T-helper 1 cell treated with Interleukin-12 subunit alpha and Interleukin-12 subunit beta and Interleukin-4 antibody, amounts not matched to agents 30 ng/mL and 1 ng/mL, for 36 hours (primary cell): ENCODE results near the gene SLC35G3. TPM values are rescaled to one million over a fixed set of nuclear protein-coding genes. Genes with fewer than 3 reads are reported as not detected.
"Not testable (repeated sequence)": the region's sequence is repeated elsewhere in the genome, so short reads cannot be mapped to it uniquely, and the experiment has no call there.

Experiments used
- intact Hi-C: fragments of 100-400 bp; cut with micrococcal nuclease; formaldehyde crosslinking; loops from one replicate; pipeline ENCODE4 v1.15.1; 2024
- total RNA-seq: library from RNA; stranded (reverse); gene quantifications from 2 replicates; pipeline ENCODE4 v1.2.3, GENCODE V29; 2022

Gene SLC35G3
- total RNA-seq, 1 donor from 2014 or later: not detected

DNA sequence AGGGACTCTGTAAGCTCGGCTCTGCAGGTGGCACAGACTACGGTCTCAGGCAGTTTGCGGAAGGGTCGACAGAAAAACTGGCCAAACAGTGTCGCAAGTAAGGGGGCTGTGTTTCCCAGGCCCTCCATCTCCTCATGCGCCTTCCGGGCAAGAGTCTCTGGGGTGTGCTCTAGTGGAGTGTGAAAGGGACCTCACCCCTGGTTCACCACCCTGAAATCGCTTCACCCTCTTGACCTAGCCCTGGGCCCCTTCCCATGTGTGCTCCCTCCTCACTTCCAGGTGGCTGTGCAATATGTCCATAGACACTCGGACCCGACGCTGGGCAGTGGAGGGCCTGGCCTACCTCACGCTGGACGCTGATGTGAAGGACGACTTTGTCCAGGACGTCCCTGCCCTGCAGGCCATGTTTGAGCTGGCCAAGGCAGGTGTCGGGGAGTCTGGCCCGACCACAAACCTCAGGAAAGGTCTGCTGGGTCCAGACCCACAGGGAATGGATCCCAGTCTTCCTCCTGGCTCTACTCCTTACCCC, 24.3 kb downstream of the SLC35G3 start:
- intact Hi-C loops: loop anchor here (2.0 to 10.0 kb wide), 3 partner anchors 45 to 203 kb away; partner anchors contain the start of gene SLFN11

DNA sequence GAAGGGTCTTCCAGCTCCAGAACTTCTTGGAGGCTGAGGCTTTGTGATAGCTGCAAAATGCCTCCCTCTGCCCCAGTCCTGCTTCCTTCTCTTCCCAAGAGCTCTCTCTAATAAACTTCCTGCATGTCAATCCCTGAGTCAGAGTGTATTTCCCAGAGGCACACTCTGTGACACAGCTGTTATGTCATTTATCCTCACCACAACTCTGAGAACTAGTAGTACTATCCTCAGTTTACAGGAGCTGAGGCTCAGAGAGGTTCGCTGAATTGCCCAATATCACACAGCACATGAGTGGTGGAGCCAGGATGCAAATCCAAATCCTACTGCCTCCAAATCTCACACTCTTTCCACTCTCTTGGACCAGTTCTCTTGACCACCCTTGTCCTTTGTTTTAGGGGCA, 26.5 kb downstream of the SLC35G3 start:
- intact Hi-C loops: no loop called here

GRCh38 chr17:35167046-35167445, 27.1 kb downstream of the SLC35G3 start:
- intact Hi-C loops: no loop called here

DNA sequence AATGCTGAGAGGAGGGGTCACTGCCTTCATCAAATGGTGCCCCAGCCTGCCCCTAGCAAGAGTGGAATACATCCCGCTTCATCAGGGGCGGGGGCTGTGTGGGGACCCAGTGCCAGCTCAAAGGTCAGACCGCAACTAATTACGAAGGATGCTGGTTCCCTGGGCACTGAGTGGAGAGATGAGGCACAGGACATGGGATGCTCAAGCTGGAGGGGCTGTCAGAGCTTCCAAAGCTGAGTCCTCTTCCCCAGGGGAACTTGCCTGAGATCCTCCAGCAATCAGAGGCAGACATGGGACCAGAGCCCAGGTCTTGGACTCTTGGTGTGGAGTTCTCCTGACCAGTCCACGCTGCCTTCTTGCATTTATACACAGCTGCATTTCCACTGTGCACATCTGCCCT, 27.7 kb downstream of the SLC35G3 start:
- intact Hi-C loops: no loop called here

DNA sequence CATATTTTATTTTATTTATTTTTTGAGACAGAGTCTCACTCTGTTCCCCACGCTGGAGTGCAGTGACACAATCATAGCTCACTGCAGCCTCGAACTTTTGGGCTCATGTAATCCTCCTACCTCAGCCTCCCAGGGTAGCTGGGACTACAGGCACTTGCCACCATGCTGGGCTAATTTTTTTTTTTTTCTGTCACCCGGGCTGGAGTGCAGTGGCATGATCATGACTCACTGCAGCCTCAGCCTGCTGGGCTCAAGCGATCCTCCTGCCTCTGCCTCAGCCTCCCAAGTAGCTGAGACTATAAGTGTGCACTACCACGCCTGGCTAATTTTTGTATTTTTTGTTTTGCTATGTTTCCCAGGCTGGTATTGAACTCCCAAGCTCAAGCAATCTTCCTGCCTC, 29.5 kb downstream of the SLC35G3 start:
- intact Hi-C loops: loop anchor here (5.0 kb wide), 1 partner anchor 643 kb away; the partner anchor contains the start of gene TAF15

DNA sequence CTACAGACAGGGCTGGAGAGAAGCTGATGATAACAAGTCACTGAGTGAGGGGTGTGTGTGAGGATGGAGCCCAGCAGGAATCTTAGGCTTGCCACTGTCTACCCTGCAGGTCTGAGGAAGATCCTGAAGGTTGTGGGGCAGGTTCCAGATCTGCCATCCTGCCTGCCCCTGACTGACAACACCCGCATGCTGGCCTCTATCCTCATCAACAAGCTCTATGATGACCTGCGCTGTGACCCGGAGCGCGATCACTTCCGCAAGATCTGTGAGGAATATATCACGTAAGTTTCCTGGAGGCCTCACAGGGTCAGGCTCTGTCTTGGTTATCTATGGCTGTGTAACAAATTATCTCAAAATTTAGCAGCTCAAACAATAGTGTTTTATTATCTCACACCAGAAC, 30.3 kb downstream of the SLC35G3 start:
- intact Hi-C loops: loop anchor here (5.0 kb wide), 1 partner anchor 643 kb away; the partner anchor contains the start of gene TAF15

DNA sequence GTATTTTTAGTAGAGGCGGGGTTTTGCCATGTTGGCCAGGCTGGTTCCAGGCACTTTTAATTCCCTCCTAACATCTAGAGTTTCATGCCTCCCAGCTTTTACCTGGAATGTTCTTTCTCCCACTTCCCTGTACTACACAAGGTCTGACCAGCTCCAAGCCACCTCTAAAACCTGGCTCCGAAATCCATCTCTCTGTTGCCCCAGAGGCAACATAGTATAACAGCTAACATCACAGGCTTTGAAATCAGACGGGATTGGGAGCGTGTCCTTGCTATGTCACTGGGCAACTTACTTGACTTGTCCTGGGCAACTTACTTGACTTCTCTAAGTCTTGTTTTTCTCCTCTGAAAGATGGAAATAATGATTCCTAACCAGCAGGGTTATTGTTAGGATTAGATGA, 31.4 kb downstream of the SLC35G3 start:
- intact Hi-C loops: loop anchor here (5.0 kb wide), 1 partner anchor 645 kb away; the partner anchor contains the start of gene TAF15

DNA sequence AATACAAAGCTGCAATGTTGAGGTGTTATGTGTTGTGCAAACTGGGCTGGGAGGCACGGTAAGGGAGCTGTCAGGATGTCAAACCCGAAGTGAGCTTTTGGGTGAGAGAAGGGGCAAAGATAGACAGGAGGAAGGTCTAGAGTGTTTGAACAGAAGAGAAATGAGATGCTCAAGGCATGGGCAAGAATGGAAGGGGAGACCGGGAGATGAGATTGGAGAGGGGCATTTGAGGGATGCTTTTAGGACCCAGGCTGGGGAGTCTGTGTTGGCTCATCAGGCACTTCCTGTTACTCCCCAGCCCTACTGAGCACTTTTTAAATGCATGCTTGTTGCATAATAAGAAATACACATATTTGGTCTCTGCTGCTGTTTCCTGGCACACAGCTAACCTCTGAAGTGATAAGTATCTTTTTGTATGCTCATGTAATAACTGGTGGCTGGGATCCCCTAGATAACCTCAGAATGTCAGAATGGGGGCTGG, 32.9 kb downstream of the SLC35G3 start:
- intact Hi-C loops: loop anchor here (1.0 to 5.0 kb wide), 2 partner anchors 53 to 646 kb away; partner anchors contain the start of gene TAF15

DNA sequence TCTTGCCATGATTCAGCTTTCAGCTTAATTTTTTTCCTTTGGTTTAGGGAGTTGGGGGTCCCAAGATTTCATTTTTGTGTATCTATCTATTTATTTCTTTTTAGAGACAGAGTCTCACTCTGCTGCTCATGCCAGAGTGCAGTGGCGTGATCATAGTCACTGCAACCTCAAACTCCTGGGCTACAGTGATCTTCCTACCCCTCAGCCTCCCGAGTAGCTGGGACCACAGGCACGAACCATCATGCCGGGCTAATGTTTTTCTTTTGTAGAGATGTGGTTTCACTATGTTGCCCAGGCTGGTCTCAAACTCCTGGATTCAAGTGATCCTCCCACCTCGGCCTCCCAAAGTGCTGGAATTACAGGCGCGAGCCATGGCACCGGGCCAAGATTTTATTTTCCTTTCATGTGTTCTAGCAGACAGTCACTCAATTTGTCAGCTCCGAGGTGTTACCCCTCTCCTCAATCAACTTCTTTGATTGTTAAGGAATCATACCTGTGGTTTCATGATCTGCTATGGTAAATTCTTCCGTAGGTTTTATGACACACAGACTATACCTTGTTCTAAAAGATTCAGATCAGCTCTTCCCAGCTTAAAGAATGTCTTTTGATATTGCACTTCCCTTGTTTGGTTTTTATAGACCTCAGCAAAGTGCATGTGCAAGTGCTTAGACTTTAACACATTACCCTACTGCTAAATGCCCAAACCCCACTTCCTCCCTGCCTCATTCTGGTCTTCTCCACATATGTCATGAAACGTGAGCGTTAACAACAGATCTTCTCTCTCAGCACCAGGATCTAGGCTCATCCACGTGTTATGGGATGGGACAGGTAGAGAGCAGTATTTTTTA, 33.6 kb downstream of the SLC35G3 start:
- intact Hi-C loops: loop anchor here (1.0 to 5.0 kb wide), 2 partner anchors 54 to 647 kb away; partner anchors contain the start of gene TAF15

DNA sequence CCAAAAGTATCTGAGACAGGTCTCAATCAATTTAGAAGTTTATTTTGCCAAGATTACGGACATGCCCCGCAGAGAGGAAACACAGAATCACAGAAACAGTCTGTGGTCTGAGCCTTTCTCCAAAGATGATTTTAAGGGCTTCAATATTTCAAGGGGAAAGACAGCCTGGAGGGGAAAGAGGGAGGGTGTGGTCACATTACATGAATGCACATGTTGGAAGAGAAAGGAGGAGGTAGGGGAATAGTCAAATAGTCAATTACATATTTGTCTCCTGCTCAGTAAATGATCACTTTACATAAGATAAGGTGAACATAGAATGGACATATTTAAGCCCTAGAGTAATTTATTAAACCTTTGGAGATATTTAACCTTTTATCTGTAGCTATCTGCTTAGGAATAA, 34.3 kb downstream of the SLC35G3 start:
- intact Hi-C loops: loop anchor here (5.0 kb wide), 1 partner anchor 647 kb away; the partner anchor contains the start of gene TAF15

GRCh38 chr17:35155246-35155645, 38.9 kb downstream of the SLC35G3 start:
- intact Hi-C loops: no loop called here

- intact Hi-C loops: no loop called here
Observed at GRCh38 chr17:35154196-35155165, 39.7 kb downstream of the SLC35G3 start.

GRCh38 chr17:35152421-35153140, 41.6 kb downstream of the SLC35G3 start:
- intact Hi-C loops: no loop called here

DNA sequence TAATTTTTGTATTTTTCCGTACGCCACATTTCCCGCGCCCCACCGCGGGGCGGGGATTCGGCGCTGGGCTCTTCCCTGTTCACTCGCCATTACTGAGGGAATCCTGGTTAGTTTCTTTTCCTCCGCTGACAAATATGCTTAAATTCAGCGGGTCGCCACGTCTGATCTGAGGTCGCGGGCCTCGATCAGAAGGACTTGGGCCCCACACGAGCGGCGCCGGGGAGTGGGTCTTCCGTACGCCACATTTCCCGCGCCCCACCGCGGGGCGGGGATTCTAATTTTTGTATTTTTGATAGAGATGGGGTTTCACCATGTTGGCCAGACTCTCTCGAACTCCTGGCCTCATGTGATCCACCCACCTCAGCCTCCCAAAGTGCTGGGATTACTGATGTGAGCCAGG, 43.1 kb downstream of the SLC35G3 start:
- intact Hi-C loops: not testable (repeated sequence)

DNA sequence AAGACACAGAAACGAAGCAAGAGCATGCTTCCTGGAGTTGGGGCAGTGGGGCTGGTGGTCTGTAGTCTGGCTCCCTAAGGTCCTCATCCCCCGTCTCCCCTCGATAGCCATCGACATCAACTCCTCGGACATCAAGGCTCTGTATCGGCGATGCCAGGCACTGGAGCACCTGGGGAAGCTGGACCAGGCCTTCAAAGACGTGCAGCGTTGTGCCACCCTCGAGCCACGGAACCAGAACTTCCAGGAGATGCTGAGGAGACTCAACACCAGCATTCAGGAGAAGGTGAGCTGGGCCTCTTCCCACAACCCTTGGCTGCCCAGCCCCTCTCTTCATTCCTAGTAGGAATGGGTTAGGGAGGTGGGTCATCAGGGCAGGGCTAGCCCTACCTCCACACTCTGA, 44.3 kb downstream of the SLC35G3 start:
- intact Hi-C loops: no loop called here

GRCh38 chr17:35148144-35148543, 46.0 kb downstream of the SLC35G3 start:
- intact Hi-C loops: no loop called here

DNA sequence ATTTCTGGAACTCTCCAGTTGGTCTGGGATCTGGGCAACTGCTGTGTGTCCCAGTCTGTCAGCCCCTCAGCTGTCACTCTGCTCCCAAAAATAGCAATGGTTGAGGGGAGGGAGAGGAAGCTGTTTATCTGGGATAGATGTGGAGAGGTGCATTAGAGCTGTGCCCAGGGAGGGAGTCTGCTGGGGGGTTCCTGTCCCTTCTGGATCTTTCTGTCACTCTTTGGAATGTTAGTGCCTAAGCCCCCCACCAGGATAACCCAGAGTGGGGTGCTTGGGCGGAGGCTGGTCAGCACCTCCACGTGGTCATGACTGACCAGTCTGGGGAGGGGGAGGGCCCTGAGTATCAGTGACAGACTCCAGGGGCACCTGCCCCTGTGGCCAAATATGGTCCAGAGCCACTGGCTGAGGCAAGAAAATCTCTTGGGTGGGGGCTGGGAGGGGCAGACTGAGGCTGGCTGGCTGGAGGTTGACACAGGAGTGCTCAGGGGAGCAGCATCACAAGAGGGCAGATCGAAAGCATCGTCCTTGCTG, 46.8 kb downstream of the SLC35G3 start, which contains the start of gene UNC45B:
Gene UNC45B (plus strand): TSS at position 443 of the 531 bp plus-strand sequence. CDS start 447 bp downstream, outside the sequence.
- intact Hi-C loops: no loop called here

- intact Hi-C loops: no loop called here
Observed at GRCh38 chr17:35146214-35146833, 47.9 kb downstream of the SLC35G3 start.

DNA sequence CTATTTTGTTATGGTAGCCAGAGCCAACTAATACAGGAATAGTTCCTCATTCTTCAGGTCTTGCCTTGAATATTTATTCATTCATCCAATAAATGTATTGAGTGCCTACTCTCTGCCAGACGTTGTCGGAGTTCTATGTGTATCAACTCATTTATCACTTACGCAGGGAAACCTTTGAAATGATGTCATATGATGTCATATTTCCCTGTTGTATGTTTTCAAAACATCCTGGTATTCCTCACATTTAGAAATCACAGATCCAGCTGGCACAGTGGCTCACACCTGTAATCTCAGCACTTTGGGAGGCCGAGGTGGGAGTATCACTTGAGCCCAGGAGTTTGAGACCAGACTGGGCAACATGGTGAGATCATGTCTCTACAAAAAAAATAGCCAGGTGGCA, 49.4 kb downstream of the SLC35G3 start:
- intact Hi-C loops: no loop called here
